ENCODE data around the gene USP19. TPM values are rescaled to one million over a fixed set of nuclear protein-coding genes. Genes with fewer than 3 reads are reported as not detected.
A peak's percentile ranks its signal among the peaks of the same experiment; 100 is the strongest.

The USP19 gene
- total RNA-seq, 1 experiment from 2014 or later: 34.5 TPM

DNA sequence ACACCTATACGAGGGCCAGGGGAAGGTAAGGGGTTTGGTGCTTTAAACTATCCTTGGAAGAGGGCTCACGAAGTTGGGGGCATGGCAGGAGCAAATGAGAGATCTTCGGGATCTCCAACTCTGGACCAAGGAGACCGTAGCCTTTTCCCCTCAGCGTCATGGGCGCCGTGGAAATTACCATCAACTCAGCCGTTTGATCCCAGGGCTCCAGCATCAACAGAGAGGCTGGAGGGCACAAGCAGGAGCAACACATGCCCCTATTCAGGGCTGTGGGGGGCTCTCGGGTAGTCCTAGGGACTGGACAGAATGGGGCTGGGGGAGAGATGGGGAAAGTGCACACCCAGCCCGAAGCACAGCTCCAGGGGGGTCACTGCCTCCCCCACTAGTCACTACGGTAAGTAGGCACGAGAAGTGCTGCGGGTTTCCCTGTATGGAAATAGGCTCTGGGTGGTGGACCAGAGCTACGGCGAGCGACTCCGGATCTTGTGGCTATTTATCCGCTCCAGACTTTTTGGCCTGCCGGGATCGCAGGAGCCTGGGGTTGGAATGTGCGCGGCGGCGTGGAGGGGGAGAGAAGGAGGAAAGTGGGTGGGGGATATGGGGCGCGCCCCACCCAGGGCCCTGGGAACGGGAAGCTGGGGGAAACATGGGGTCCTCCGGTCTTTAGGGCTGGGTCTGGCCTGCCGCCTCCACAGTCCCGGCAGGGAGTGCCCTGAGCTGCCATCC lies 12.8 kb upstream of the USP19 start:
- DNase-seq (ENCODE audit: low read depth): peak; percentile 82

DNA sequence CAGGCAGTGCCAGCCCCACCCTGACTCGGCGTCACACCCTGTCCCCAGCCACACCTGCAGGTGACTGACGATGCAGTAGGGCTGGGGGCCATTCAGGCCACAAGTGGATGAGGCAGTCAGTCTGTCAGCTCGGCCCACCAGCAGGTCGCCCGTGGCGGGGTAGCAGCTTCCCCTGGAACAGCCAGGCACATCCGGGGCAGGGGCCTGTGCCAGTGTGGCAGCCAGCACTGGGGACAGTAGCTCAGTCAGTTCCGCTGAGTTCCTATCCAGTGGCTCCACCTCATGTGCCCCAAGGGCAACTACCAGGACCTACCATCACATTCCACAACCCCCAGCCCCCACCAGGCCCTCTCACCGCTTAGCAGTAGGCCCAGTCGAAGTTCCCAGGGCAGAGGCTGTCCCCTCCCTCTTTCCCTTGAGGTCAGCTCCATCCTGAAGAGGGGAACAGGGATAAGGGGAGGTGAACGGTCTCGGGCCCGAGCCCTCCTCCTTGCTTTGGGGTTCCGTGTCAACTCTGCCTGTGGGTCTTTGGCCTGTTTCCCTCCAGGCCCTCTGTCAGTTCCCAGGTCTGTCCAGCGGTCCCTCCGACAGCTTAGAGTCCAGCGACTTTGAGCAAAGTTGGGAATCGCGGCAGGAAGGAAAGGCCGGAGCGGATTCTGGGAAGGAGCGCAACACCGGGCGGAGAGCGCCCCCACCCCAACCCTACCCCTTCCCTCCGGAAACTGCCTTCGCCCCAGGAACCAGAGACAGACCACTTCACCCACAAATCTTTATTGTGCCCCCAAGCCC lies 12.0 kb upstream of the USP19 start, which contains the start of gene LAMB2:
Gene LAMB2 (minus strand): TSS at position 614 of the 789 bp plus-strand sequence. CDS start 183 bp downstream, at position 431.
- peak; percentile 91 for DNase-seq (ENCODE audit: low read depth)

DNA sequence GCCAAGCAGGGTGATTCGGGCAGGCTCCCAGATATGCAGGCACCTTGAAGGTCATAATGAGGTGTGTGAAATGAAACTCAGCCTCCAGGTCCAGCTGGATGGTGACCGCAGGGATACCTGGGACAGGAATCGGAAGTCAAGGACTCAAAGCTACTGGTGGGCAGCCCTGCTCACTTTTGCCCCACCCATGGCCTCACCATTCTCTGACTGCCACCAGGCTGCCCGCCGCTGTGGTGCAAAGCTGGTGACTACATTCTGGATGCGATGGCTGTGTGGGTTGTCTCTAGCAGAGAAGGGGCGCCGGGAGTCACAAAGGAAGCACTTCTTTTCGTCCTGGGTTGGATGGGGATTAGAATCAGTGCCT lies 11.4 kb upstream of the USP19 start:
- DNase-seq (ENCODE audit: low read depth): no peak

DNA sequence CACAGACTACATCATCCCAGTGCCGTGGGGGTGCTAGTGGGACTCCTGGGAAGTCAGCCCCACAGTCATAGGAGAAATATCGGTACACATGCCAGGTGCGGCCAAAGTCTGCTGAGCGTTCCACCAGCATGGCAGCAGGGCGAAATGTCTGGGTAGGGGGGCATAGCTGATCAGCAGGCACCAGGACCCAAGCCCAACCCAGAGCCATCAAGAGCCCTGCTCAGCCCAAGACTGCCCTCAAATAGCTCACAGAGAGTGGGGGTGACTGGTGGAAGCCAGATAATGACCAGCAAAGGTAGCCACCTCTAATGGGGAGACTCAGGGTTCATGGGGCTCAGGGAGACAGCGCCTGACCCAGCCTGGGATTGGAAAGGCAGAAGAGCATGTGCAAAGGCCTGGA lies 11.0 kb upstream of the USP19 start:
- no peak for DNase-seq (ENCODE audit: low read depth)

DNA sequence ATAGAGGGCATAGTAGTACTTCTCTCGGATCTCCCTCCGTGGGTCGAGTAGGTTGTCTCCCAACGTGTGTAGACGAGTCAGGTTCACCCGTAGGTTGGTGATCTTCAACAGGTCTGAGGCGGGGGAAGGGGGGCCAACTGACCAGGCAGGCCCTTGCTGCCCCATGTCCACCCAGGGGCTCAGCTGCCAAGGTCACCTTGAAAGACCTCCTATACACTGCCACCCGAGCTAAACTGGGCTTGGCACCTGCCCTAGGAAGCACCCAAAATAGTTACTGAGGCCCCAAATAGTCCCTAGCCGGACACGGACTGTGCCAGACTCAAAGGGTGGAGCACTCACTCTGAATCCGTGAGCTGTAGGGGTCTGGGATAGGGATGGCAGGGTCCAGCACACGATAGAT lies 10.4 kb upstream of the USP19 start:
- DNase-seq (ENCODE audit: low read depth): no peak

DNA sequence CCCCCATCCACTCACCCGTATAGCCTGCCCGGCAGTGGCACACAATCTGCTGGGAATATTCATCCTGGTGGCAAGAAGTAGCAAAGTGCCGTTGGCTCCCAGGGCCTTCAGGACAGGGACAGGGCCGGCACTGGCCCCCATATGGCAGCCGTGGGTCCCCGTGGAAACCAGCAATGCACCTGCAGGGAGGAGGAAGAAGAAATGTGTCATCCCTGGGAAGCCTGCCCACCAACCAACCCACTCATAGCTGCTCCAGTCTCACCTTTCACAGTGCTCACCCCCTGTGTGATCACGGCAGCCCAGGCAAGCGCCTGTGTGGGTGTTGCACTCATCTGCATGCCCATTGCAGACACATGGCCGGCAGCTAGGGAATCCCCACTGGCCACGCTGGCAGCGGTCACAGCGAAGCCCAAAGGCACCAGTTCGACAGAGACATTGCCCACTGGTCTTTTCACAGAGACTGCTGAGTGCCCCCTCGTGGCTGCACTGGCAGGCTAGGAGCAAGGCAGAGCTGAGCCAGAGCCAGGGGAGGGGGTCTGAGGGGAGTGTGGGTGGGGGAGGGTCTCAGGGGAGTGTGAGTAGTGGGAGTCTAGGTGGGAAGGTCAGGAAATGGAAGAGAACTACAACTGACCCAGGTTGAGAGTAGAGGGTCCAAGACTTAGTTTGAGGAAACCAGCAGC lies 4.5 kb upstream of the USP19 start:
- DNase-seq (ENCODE audit: low read depth): no peak

DNA sequence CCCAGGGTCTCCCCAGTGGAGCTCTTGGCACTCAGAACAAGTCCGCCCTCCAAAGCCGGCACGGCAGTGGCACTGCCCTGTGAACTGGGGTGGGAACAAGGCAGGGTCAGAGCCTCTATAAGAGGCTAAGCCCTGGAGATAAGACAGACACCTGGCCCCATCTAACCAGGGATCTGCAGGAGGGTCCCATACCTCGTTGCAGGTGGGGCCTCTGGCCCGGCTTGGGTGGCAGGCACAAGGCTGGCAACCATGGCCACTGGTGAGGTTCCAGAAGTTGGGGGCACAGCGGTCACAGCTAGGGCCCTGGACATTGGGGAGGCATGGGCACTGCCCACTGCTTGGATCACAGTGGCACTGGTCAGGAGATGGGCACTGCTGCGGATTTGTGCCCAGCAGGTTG lies 3.6 kb upstream of the USP19 start:
- no peak for DNase-seq (ENCODE audit: low read depth)

DNA sequence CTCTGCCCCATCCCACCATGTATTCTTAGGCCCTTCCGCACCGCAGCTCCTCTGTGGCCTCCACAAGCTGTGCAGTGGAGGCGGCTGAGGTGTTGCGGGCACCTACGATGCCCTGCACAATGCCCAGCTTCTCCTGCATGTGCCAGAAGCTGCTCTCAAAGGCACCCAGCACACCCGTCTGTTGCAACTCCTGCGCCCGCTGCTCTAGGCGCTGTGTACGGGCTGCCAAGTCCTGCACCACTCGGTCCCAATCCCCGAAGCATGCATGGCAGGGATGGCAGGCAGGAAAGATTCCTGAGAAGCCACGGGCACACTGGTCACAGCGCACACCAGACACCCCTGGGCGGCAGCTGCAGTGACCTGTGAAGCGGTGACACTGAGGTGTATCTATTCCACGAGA lies 3.1 kb upstream of the USP19 start:
- no peak for DNase-seq (ENCODE audit: low read depth)

DNA sequence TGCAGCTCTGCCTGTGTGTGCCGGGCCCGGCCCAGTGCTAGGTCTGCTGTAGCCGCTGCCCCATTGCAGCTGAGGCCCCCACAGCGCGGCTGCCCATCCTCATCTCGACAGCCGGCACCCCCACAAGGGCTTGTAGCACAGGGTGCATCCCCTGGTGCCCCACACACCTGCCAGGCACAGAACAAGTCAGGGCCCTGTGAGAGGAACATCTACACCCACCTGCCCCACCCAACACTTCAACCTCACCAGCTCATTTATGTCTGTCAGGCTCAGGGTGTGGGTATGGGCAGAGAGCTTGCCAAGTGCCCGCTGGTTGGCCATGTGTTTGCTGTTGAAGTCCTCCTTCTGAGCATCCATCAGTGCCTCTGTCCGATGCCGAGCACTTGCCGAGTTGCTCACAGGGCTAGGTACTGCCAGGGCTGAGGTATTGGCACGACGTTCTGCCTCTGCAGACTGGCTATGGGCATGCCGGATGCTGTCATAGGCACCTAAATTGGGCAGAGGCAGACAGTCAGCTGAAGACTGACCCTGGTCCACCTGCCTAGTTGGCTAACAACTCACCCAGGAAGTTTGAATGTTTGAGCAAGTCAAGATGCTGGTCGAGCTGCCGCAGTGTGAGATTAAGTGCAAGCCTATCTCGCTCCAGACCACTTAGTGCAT lies 2.4 kb upstream of the USP19 start:
- no peak for DNase-seq (ENCODE audit: low read depth)

DNA sequence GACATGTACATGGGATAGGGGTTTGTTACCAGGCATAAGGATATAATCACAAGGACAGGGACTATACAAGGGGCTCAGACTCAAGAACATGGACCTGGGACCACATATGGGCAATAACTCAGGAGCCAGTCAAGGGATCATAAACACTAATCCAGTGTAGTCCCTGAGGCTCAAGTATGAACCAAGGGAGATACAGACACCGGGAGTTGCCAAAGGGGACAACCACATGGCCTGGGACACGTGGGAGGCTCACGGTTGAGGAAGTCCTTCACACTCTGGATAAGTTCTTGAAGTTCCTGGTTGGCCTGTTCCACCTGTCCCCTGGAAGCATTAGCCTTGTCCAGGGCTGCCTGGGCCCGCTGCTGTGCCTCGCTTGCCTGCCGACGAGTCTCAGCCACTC lies 1.8 kb upstream of the USP19 start:
- no peak for DNase-seq (ENCODE audit: low read depth)

DNA sequence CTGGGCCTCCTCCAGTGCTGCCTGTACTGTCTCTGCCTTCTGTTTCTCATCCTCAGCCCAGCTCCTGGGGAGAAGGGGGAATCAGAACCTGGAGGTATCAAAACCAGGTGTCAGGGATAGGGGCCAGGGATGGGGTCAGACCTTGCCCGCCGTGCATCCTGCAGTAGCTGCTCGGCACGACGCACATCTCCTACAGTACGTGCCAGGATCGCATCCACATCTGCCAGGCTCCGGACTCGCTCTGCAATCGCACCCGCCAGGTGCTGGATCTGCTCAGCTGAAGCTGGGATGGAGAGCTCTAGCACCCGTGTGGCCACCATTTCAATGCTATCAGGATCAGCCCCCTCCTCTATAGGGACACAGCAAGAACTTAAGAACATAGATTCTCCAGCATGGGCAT lies 1.4 kb upstream of the USP19 start:
- no peak for DNase-seq (ENCODE audit: low read depth)

DNA sequence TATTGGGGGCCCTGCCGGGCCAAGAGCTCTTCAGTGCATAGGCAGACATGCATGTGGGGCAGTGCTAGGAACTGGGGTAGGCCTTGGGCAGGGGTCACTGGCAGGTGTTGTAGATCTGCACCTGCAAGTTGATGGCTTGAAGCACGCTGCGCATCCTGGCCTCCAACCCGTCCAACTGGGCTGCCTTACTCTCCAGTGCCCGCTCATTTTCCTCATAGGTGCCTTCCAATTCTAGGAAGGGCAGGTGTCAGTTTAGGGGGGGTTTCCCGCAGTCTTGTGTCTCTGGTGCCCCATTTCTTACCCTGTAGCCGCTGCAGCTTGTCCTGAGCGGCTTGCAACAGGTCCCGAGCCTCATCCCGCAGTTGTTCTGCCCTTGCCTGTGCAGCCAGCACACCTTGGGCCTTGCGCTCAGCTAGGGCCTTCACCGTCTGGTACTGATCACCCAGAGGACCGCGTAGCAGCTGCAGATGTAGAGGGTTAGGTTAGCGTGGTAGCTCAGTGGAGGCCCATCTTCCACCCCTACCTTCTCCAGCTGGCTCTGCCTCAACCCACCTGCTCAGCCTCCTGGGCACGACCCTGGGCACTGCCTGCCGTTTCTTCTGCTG lies 611 bp upstream of the USP19 start:
- DNase-seq (ENCODE audit: low read depth): no peak

DNA sequence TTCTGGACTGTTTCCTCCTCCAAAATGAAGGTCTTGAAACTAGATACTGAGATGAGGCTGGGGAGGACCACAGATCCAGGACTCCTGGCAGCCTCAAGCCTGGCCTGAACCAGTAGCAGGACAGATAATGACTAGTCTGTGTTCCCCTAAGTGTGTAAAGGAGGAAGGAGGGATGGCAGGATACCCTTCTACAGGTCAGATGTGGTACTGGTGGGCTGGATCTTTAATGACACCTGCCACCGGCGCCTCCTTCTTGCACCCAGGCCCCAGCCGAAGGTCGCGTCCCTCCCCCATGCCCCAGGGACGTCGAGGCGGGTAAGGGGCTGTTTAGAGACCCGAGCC lies 556 bp downstream of the USP19 start:
- DNase-seq (ENCODE audit: low read depth): no peak

DNA sequence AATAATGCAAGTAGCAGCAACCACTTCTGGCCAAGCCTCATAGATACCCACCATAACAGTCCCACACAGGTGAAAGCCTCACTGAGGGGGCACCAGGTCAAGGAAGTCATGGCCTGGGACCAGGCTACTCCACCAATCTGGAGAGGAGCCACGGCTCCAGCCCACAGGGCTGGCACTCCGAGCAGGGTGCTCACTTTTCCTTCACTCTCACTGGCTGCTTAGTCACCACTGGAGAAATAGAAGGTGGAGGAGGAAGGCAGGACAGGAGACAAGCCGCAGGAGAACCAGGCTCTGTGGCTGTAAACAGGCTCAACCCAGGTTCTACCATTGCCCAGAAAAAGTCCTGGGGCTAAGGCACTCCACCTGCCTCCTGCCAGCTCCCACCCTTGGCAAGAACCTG lies 1.2 kb downstream of the USP19 start:
- no peak for DNase-seq (ENCODE audit: low read depth)

DNA sequence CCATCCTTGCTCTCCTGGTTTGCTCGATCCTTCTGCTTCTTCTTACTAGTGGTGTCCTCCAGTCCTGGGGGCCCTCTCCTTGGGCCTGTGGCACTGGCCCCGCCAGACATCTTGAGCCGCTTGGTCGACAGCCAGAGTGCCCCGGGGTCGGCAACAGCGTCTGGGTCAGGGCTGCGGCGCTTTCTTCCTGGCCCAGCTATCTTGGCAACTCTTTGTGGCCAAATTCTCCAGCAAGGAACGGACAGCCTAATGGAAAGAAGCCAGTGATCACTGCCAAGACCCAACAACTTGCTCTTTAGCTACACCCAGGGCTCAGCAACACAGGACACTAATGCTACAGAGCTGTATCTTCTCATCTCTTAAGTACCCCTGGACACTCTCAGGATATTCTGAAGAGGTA lies 1.6 kb downstream of the USP19 start:
- no peak for DNase-seq (ENCODE audit: low read depth)

DNA sequence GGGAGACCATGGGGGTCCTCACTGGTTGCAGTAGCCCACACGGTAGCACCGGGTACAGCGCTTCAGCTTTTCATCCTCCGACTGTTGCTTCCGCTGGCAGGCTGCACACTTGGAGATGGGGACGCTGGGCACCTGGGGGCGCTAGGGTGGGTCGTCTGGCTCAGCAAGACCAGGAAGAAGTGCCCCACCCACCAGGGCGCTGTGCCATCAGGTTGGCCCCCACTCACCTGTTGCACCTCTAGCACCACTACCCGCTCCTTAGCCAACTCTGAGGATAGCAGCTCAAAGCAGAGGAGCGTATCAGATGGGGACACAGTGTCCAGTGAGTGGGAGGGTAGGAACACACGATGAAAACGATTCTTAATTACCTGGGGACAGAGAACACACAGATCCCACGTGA lies 8.4 kb downstream of the USP19 start:
- DNase-seq (ENCODE audit: low read depth): no peak

DNA sequence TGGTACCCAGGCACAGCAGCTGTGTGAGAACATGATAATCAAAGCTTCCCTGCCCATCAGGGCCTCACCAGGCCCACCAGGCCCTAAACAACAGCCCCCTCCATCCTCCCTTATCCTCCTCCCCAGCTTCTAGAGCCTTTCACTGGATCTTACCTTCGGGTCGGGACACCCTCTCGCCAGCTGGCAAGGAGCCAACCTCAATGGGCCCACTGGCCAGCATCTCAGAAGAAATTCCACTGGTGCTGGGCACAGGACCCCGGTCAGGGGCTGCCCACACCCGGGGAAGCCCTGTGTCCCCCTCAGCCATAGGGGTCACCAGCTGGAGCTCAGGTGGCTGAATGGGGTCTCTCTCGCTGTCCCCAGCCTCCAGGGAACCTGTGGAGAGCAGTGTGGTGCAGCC lies 9.3 kb downstream of the USP19 start:
- no peak for DNase-seq (ENCODE audit: low read depth)

DNA sequence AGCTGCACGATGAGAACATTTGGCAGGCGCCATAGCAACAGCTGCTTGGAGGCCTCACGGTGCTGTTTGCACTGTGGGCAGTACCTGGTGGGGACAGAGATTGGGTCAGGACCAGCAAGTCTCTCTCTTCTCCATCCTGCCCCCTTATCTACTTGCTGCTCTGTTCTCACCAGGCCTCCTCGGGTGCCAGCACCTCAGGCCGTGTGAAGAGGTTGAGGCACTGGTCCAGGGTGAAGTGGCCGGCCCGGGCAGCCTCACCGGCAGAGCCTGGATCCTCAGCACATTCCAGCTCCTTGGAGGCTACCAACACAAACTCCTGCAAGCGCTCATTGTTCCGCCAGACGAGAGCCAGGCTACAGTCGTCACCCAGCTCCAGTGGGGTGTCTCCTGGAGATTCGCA lies 9.8 kb downstream of the USP19 start:
- DNase-seq (ENCODE audit: low read depth): no peak

DNA sequence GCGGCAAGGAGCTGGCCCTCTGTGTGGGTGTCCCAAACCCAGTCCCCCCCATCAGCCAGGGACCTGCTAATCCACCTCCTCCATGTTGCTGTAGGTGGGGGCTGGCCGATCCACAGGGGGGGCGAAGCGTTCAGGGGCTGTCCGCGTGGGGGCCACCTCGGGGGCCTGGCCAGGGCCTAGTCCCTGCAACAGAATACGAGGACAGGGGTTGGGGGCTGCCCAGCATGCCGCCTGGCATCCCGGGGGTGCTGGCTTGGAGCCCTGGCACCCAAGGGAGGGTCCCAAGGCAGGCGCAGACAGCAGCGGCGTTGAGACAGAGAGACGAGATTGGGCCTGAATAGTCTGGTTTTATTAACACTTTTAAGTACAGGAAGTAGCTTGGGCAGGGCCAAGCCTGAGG lies 12.3 kb downstream of the USP19 start:
- DNase-seq (ENCODE audit: low read depth): no peak

DNA sequence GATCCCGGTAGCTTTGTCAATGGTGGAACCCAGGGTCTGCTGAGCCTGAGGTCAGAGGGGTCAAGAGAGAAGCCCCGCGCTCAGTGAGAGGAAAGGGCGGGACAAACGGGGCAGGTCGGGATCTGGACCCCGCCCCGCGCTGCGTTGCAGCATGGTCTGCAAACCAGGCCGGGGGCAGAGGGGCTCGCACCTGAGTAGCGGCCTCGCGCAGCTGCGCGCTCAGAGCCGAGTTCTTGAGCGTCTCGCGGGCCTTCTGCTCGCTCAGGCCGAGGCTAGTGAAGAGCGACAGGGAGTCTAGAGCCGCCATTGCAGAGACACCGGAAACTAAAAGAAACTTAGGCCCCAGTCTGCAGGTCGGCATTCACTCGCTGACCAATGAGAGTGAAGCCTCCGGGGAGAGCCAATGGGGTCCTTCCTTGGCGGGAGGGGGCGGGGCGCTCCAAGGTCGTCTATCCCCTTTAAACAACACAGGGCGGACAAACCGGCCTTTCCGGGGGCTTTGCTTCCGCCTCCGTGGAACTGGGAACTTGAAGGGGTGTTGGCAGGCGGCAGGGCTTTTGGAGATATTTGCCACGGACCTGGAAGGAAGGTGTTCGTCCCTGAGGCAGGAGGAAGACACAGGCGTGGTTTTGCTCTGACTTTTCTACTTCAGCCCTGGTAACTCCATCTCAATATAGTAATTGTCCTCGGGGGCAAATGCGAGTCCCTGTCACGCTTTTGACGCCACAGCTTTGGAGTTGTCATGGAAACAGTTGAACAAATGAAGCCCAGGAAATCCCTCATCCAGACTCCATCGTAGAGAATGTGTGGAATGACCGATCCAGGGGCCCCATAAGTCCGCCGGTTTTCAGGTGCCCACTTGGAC lies 16.0 kb downstream of the USP19 start, which contains the start of gene QARS1:
Gene QARS1 (minus strand): TSS at position 331 of the 865 bp plus-strand sequence. CDS start 24 bp downstream, at position 307.
- DNase-seq (ENCODE audit: low read depth): peak; percentile 87

DNA sequence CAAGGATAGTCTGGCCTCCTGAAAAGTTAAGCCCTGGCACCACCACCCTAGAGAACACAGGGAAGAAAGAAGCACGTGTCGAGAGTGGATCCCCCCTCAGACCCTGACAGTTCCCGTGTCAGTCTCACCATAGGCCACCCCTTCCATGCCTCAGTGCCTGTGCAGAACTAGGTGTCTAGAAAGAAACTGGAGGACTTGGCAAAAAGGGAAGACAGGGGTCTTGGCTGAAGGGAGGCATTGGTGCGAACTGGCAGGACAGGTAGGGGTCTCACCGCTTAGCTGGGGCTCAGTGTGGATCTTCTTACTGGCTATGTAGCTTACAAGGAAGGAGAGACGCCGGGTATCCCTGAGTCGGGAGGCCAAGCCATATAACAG lies 16.6 kb downstream of the USP19 start:
- no peak for DNase-seq (ENCODE audit: low read depth)
